ENCODE results near the gene FAM3D. TPM values are rescaled to one million over a fixed set of nuclear protein-coding genes. Genes with fewer than 3 reads are reported as not detected.
A peak's percentile ranks its signal among the peaks of the same experiment; 100 is the strongest.

FAM3D gene
- total RNA-seq, 1 experiment from 2014 or later: not detected

GRCh38 chr3:58656631-58657030, 9.9 kb downstream of the FAM3D start:
- no peak for DNase-seq (ENCODE audit: low read depth)

GRCh38 chr3:58654466-58654865, 12.1 kb downstream of the FAM3D start:
- DNase-seq (ENCODE audit: low read depth): no peak

- DNase-seq (ENCODE audit: low read depth): no peak
Observed at GRCh38 chr3:58652624-58653023, 13.9 kb downstream of the FAM3D start.

DNA sequence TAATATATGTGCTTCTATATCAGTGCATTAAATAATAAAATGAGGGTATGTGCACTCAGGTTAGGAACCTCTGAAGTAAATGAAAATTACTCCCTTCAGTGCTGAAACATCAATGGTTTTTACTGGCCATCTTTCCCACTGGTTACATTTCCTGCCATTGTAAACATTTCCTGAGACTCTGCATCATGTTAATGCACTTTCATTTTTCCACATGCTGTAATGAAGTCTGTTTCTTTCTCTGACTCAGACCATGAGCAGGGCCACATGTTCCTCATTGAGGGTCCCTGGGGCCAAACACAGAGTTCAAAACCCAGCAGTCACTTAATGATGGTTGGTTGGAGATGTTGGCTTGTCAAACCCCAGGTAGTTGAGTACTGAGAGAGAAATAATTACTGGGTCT, 15.3 kb downstream of the FAM3D start:
- no peak for DNase-seq (ENCODE audit: low read depth)

GRCh38 chr3:58647381-58648141, 19.0 kb downstream of the FAM3D start:
- no peak for DNase-seq (ENCODE audit: low read depth)

- no peak for DNase-seq (ENCODE audit: low read depth)
Observed at GRCh38 chr3:58646503-58646902, 20.1 kb downstream of the FAM3D start.

DNA sequence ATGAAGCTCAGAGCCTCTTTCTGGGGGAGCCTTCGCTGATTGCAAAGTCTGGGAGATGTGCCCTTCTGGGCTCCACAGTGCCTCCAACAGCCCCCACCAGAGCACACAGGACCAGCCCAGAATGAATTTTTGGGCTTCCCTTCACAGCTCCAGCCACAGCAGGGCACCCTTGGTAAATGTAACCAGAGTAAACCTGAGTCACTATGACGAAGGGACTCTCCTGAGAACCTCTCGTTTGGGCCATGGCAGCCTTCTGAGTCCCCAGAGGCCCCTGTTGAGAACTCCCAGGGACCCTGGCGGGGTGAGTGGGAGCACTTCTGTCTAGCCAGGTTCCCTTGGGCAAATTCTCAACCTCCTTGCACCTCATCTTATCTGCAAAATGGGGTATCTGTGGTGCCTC, 20.8 kb downstream of the FAM3D start:
- DNase-seq (ENCODE audit: low read depth): no peak

- DNase-seq (ENCODE audit: low read depth): no peak
Observed at GRCh38 chr3:58642846-58643245, 23.7 kb downstream of the FAM3D start.

DNA sequence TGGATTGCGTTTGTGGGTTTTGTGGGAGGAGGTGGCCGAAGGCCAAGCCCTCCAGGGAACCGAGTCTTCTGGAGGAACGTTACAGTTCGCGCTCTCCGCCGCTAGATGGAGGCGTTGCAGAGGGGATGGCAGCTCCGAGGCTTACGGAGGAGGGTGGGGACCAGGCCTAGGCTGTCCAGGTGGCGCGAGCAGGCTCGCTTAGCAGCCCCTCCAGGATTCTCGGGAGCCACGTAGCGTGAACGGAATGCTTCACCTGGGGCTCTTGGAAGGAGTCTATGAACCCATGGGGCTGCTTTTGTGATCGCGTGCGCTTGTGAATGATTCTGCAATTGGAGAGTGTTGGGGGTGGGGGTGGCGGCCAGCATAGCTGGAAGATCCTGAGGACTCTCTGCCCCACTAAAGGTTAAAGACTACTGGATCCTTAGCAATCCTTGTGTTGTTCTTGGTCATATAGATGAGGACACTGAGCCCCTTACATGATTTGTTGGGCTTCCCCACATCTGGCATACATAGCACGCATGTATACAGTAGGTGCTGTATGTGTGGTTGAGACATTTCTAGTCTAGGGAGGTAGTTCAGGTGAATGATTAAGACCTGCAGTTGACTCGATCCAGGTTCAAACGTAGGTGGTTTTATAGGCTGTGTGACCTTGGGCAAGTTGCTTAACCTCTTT, 25.7 kb downstream of the FAM3D start:
- peak; percentile 78 for DNase-seq (ENCODE audit: low read depth)

DNA sequence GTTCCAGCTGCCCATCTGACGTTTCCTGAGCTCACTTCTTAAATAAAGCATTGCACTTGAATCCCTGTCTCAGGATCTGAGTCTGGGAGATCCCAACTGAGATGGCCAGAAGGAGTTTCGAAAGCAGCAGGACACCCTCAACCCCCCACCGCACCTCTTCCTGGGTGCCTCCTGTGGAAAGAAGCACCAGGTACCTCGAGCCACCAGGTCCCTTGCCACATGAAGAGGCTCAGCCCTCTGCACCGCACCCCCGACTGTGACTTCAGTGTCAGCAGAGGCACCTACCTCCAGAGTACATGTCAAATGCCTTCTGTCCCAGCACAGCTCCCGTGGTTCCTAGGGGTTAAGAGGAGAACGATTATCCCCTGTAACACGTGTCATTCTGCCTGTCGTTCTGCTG, 26.7 kb downstream of the FAM3D start:
- DNase-seq (ENCODE audit: low read depth): no peak

- DNase-seq (ENCODE audit: low read depth): no peak
Observed at GRCh38 chr3:58639001-58639400, 27.6 kb downstream of the FAM3D start.

- DNase-seq (ENCODE audit: low read depth): no peak
Observed at GRCh38 chr3:58638591-58638990, 28.0 kb downstream of the FAM3D start.

- DNase-seq (ENCODE audit: low read depth): no peak
Observed at GRCh38 chr3:58637509-58637908, 29.1 kb downstream of the FAM3D start.

DNA sequence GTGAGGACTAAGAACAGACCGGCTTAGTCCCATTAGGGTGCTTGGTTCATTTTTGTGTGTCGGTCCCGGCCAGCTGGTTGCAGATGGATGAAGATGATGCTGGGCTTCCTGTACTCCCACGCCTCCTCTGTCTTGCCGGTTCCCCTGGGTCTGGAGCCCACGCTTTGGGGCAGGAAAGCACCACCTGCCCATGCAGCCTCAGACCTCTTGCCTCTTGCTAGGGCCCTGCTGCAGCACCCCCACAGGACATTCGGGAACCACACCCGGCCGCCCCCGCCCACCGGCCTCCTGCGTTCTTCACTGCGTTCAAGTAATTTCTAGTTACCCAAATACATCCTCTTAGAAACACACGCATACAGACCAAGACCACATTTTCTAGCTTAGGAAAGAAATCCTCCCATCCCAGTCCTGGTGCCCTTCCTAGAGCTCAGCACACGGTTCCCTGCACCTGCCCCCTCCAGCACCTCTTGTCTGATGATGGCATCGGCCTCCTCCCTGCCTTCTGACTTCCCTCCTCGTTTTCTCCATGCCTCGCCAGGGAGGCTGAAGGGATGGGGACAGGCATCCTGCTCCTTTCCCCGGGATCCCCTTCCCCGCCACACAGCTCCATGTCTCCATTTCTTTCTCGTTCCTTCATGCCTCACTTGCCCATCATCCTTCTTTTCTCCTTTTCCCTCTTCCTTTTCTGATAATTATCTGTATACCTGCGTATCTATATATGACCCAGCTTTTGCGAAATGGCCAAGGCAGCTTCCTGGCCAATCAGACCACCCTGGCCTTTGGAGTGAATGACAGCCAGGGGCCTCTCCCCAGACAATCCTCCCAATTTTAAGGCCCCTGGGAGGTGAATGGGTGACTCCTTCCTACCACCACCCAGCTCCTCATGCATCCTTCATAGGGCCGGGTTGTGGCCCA, 30.9 kb downstream of the FAM3D start:
- no peak for DNase-seq (ENCODE audit: low read depth)

DNA sequence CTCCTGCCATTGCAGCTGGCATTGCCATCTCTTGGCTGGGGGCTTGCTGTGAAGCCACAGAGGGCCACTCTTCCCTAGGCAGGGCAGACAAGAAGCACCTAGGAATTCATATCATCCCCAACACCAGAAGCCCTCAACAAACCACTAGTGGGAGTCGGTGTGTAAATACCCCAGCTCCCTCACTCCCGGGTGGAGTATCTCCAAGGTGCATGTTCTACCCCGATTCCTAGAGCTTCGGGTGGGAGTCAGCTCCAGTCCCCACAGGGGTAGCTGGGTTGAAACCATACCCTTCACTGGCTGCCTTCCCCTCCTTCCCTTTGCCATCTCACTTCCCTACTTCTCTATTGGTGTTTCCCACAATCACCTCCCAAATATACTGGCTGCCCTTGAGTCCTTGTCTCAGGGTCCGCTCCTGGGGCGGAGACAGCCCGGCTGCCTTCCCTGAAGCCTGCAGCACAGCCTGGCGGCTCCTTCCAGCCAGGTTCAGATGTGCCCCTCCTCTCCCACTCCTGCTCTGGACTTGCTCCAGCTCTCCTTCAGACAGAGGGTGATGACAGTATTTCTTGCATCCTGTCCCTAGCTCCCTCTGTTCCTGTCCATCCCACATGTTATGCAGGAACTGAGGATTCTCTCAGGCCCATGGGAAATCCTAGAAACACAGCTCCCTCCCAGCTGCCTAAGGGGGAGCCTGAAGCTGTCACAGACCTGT, 33.3 kb downstream of the FAM3D start:
- no peak for DNase-seq (ENCODE audit: low read depth)

GRCh38 chr3:58631742-58632141, 34.8 kb downstream of the FAM3D start:
- no peak for DNase-seq (ENCODE audit: low read depth)

- no peak for DNase-seq (ENCODE audit: low read depth)
Observed at GRCh38 chr3:58630710-58631092, 35.9 kb downstream of the FAM3D start.

DNA sequence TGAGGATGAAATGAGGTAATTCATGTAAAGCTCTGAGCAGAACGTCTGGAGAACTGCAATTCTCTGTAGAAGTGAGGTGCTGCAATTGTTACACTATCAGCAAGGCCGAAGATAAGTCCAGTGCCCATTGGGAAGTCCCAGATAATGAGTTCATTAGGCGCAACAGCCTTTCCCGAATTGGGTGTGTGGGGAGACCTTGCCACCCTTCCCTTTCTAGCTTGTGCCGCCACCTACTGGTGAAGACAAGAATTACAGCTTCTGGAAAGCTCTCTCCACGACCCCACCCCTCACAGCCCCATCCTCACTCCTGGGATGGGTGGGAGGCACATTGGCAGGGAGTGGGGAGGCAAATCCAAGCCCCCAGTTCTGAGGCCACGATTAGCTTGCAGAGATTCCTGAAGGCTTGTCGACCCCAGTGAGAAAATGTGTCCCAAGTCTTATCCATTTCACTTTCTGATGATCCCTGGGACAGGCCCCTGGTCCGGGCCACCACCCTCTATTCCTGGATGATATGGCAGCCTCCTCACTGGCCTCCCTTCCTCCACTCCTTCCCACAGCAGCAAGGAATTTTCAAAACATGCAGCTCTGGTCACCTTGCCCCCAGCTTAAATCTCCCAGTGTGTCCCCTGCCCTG, 36.4 kb downstream of the FAM3D start:
- peak; percentile 55 for DNase-seq (ENCODE audit: low read depth)

DNA sequence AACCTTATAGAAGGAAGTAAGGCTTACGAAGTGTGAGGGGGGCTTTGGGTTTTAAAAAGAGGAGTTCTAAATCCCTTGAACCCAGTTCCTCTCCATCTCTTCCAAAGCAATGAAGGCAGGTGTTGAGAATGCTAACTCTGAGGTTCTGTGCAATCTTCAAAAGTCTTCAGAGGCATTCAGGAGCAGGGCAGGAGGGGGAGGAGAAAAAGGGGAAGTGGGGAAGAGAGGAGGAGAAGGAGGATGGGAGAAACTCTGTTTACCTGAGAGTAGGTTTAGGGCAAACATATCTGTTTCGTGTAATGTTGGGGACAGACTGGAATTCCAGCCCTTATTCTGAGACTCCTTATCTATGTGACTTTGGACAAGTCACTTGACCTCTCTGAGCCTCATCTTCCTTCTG, 36.9 kb downstream of the FAM3D start:
- no peak for DNase-seq (ENCODE audit: low read depth)

GRCh38 chr3:58628823-58629562, 37.6 kb downstream of the FAM3D start:
- peak; percentile 55 for DNase-seq (ENCODE audit: low read depth)

- DNase-seq (ENCODE audit: low read depth): no peak
Observed at GRCh38 chr3:58627941-58628340, 38.6 kb downstream of the FAM3D start.
